Tibial nerve (tissue), 4 donors: Measurements from ENCODE around the gene RASSF8. TPM values are rescaled to one million over a fixed set of nuclear protein-coding genes. Genes with fewer than 3 reads are reported as not detected.

ENCODE experiments used
- DNase-seq, 2 donors: peaks; one replicate each; pipeline ENCODE4 v3.0.0-alpha.2; 2019; ENCODE audit warnings: low spot score in 2 of 2
- H3K27ac ChIP-seq, 4 donors: fragments of 200-600 bp; sonication (generic) in 3 of 4; one replicate each; pipeline ENCODE4 v1.5.1; 2017 to 2019; ENCODE audit warnings: mild to moderate bottlenecking in 1 of 4
- H3K27me3 ChIP-seq, 2 donors: fragments of 200-600 bp; sonication (generic) in 1 of 2; one replicate each; pipeline versions ENCODE4 v1.5.1 to v1.6.0; 2017 to 2019
- H3K36me3 ChIP-seq, 3 donors: fragments of 200-600 bp; sonication (generic); one replicate each; pipeline ENCODE4 v1.5.1; 2018 to 2019
- H3K4me1 ChIP-seq, 4 donors: fragments of 200-600 bp; sonication (generic) in 3 of 4; one replicate each; pipeline ENCODE4 v1.5.1; 2017 to 2019
- H3K4me3 ChIP-seq, 4 donors: fragments of 200-600 bp; sonication (generic) in 3 of 4; one replicate each; pipeline ENCODE4 v1.5.1; 2017 to 2019; ENCODE audit warnings: mild to moderate bottlenecking in 1 of 4, moderate library complexity in 1 of 4
- H3K9me3 ChIP-seq, 4 donors: fragments of 200-600 bp; sonication (generic) in 3 of 4; one replicate each; pipeline ENCODE4 v1.5.1; 2017 to 2019
- CTCF ChIP-seq, 5 experiments: fragments of 200-600 bp in 3 of 5; fragments of 450-650 bp in 2 of 5; sonication (generic) in 3 of 5; IDR thresholded peaks; one replicate each; pipeline ENCODE4 v1.5.1; 2016 to 2019; ENCODE audit warnings: antibody characterized with exemption in 5 of 5, mild to moderate bottlenecking in 3 of 5, moderate library complexity in 2 of 5
- EP300 ChIP-seq, 2 donors: sonication (generic); formaldehyde crosslinking; IDR thresholded peaks; one replicate each; pipeline ENCODE4 v1.6.1; 2017; ENCODE audit warnings: antibody characterized with exemption in 2 of 2, mild to moderate bottlenecking in 1 of 2
- POLR2A ChIP-seq, 2 donors: fragments of 450-650 bp; IDR thresholded peaks; one replicate each; pipeline ENCODE4 v1.6.1; 2017; ENCODE audit warnings: antibody characterized with exemption in 2 of 2, mild to moderate bottlenecking in 2 of 2, moderate library complexity in 2 of 2
- WGBS, 2 donors: methylation state at CpG; one replicate each; pipeline ENCODE4 v1.1.5; 2018; 5-methylcytosine and 5-hydroxymethylcytosine counted together
- total RNA-seq, 4 donors: library from RNA; depleted of rRNA; stranded (reverse); fragments of >200 nt; gene quantifications; one replicate each; pipeline ENCODE4 v1.1.0, GENCODE V29; 2016

The RASSF8 gene
- total RNA-seq, 4 donors from 2014 or later = 42.9 to 87.2 (median 76.1) TPM

- Histone ChIP-seq H3K4me1 (peaks cover 0 to 51% (median 11%) of the 10 kb centered on the region in 4 donors), H3K4me3 (no peak overlapping the region), H3K9me3 (no peaks in the 10 kb centered on the region), H3K27me3 (no peaks in the 10 kb centered on the region), H3K27ac (peak overlapping the region in 3 of 4 donors; percentile 0 to 84 (median 74)), H3K36me3 (no peaks in the 10 kb centered on the region)
- TF ChIP-seq EP300 (IDR thresholded peaks at IDR 0.05) = peak in 1 of 2 donors; percentile 85
- no peak for TF ChIP-seq CTCF (IDR thresholded peaks at IDR 0.05)
- TF ChIP-seq POLR2A (IDR thresholded peaks at IDR 0.05) = no peak
- peak in 1 of 2 donors; percentile 28 for DNase-seq
- 42 to 47% methylated on average over 2 of the region's 2 CpGs for WGBS, 2 donors
Measured at GRCh38 chr12:26011099-26011498, 52.6 kb downstream of the RASSF8 start.

GRCh38 chr12:26014085-26014484 lies 55.6 kb downstream of the RASSF8 start:
- no peak overlapping the region for H3K27ac ChIP-seq
- DNase-seq = no peak
- WGBS, 2 donors = 85 to 87% methylated on average over 6 of the region's 6 CpGs
- H3K27me3 ChIP-seq = no peaks in the 10 kb centered on the region
- H3K4me1 ChIP-seq = peaks cover 0 to 61% (median 13%) of the 10 kb centered on the region in 4 donors
- no peak overlapping the region for H3K4me3 ChIP-seq
- no peaks in the 10 kb centered on the region for H3K36me3 ChIP-seq
- TF ChIP-seq CTCF (IDR thresholded peaks at IDR 0.05) (no peak), EP300 (IDR thresholded peaks at IDR 0.05) (no peak), POLR2A (IDR thresholded peaks at IDR 0.05) (no peak)
- H3K9me3 ChIP-seq = no peaks in the 10 kb centered on the region

- no peak overlapping the region for H3K4me3 ChIP-seq
- DNase-seq = no peak
- H3K9me3 ChIP-seq = no peaks in the 10 kb centered on the region
- H3K36me3 ChIP-seq = no peaks in the 10 kb centered on the region
- 78 to 85% methylated on average over 2 of the region's 2 CpGs for WGBS, 2 donors
- peaks cover 0 to 44% (median 3%) of the 10 kb centered on the region in 4 donors for H3K4me1 ChIP-seq
- no peaks in the 10 kb centered on the region for H3K27me3 ChIP-seq
- no peak overlapping the region for H3K27ac ChIP-seq
- TF ChIP-seq CTCF (IDR thresholded peaks at IDR 0.05) (no peak), EP300 (IDR thresholded peaks at IDR 0.05) (no peak), POLR2A (IDR thresholded peaks at IDR 0.05) (no peak)
Measured at GRCh38 chr12:26016516-26016915, 58.0 kb downstream of the RASSF8 start.

GRCh38 chr12:26017484-26018211 lies 59.2 kb downstream of the RASSF8 start:
- no peak overlapping the region for H3K27ac ChIP-seq
- TF ChIP-seq POLR2A (IDR thresholded peaks at IDR 0.05) (no peak), CTCF (IDR thresholded peaks at IDR 0.05) (peak in 4 of 5 experiments; percentile 35 to 56 (median 48)), EP300 (IDR thresholded peaks at IDR 0.05) (no peak)
- WGBS, 2 donors = 72 to 84% methylated on average over 4 of the region's 4 CpGs

GRCh38 chr12:26018926-26019325 lies 60.4 kb downstream of the RASSF8 start:
- Histone ChIP-seq H3K4me3 (no peak overlapping the region), H3K4me1 (peaks cover 0 to 37% (median 2%) of the 10 kb centered on the region in 4 donors), H3K27ac (no peak overlapping the region), H3K27me3 (no peaks in the 10 kb centered on the region), H3K9me3 (no peaks in the 10 kb centered on the region), H3K36me3 (no peaks in the 10 kb centered on the region)
- TF ChIP-seq EP300 (IDR thresholded peaks at IDR 0.05) (no peak), POLR2A (IDR thresholded peaks at IDR 0.05) (no peak), CTCF (IDR thresholded peaks at IDR 0.05) (no peak)
- DNase-seq = no peak
- 95 to 97% methylated on average over 2 of the region's 2 CpGs for WGBS, 2 donors

More at GRCh38 chr12:26017484-26018211, 59.2 kb downstream of the RASSF8 start:
- H3K27me3 ChIP-seq = no peaks in the 10 kb centered on the region
- H3K9me3 ChIP-seq = no peaks in the 10 kb centered on the region
- H3K4me3 ChIP-seq = no peak overlapping the region
- H3K36me3 ChIP-seq = no peaks in the 10 kb centered on the region
- peak in 1 of 2 donors; percentile 40 for DNase-seq
- peaks cover 0 to 47% (median 2%) of the 10 kb centered on the region in 4 donors for H3K4me1 ChIP-seq
